ENCODE measurements around the gene ITGAD. TPM values are rescaled to one million over a fixed set of nuclear protein-coding genes. Genes with fewer than 3 reads are reported as not detected.

ITGAD gene
- total RNA-seq, 3 donors from 2014 or later, result 0.16 to 0.44 TPM; not detected in 1

DNA sequence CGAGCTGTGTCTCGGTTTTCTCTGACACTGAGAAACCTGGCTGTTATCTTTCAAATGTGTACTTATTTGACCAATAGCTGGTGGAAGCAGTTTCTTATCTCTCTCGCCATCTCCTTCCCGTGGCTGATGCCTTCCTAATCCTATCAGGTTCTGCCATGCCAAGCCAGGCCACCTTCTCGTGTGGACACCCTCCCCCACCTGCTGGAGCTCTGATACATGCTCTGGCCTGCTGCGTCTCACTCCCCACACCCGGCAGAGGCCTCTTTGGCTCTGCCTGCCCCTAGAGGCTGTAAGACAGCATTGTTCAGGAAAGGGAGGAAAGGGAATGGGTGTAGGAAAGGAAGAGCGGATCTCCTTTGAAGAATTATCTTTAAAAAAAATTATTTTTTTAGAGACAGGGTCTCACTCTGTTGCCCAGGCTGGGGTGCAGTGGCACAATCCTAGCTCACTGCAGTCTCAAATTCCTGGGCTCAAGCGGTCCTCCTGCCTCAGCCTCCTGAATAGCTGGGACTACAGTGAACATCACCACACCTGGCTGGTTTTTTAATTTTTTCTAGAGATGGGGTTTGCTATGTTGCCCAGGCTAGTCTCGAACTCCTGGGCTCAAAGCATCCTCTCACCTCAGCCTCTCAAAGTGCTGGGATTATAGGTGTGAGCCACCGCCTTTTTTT, 58.7 kb downstream of the ITGAD start:
- peak overlapping the region; percentile 22 to 61 for H3K27ac ChIP-seq

DNA sequence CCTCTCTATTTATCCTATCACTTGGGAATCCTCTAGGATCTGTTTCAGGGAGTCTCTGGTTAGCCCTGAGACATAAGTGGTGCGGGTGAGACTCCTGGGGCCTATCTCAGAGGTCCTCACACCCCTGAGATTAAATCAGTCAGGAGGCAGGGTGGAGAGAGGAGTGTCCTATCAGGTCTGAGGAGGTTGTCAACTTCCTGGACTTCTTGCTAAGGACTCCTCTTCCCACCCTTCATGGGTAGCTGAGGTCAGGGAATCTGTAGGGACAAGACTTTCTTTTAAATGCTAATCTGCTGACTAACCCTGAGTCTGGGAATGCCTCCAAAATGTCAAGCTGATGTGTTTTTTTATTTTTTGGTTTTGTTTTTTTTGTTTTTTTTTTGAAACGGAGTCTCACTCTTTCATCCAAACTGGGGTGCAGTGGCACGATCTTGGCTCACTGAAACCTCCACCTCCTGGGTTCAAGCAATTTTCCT, 59.5 kb downstream of the ITGAD start:
- TF ChIP-seq POLR2AphosphoS5 (IDR thresholded peaks at IDR 0.05), result peak in 1 of 3 donors; percentile 10
- TF ChIP-seq, protein P1, sequence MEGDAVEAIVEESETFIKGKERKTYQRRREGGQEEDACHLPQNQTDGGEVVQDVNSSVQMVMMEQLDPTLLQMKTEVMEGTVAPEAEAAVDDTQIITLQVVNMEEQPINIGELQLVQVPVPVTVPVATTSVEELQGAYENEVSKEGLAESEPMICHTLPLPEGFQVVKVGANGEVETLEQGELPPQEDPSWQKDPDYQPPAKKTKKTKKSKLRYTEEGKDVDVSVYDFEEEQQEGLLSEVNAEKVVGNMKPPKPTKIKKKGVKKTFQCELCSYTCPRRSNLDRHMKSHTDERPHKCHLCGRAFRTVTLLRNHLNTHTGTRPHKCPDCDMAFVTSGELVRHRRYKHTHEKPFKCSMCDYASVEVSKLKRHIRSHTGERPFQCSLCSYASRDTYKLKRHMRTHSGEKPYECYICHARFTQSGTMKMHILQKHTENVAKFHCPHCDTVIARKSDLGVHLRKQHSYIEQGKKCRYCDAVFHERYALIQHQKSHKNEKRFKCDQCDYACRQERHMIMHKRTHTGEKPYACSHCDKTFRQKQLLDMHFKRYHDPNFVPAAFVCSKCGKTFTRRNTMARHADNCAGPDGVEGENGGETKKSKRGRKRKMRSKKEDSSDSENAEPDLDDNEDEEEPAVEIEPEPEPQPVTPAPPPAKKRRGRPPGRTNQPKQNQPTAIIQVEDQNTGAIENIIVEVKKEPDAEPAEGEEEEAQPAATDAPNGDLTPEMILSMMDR (IDR thresholded peaks at IDR 0.05), result no peak
- H3K4me3 ChIP-seq, result no peak overlapping the region
- intact Hi-C loops (cut with DNase I; ENCODE audit: low total_unique reads), result no loop called here
- peak overlapping the region; percentile 61 to 85 for H3K27ac ChIP-seq
- no peaks in the 10 kb centered on the region for H3K27me3 ChIP-seq
- no peak for DNase-seq (ENCODE audit: low spot score in 2 of 2)
- H3K36me3 ChIP-seq, result no peaks in the 10 kb centered on the region
- peaks cover under 1 to 25% of the 10 kb centered on the region in 2 donors for H3K4me1 ChIP-seq
- no peaks in the 10 kb centered on the region for H3K9me3 ChIP-seq

More for the DNA sequence above, 58.7 kb downstream of the ITGAD start:
- no peak for TF ChIP-seq POLR2A (IDR thresholded peaks at IDR 0.05)
- no peak for TF ChIP-seq POLR2AphosphoS5 (IDR thresholded peaks at IDR 0.05)
- TF ChIP-seq, protein P1 (IDR thresholded peaks at IDR 0.05), result peak in 2 of 3 donors; percentile 36 to 53
- Histone ChIP-seq H3K4me3 (no peak overlapping the region), H3K9me3 (no peaks in the 10 kb centered on the region), H3K36me3 (no peaks in the 10 kb centered on the region), H3K4me1 (peaks cover 0 to 18% of the 10 kb centered on the region in 2 donors), H3K27me3 (no peaks in the 10 kb centered on the region)
- intact Hi-C loops (cut with DNase I; ENCODE audit: low total_unique reads), result no loop called here
- DNase-seq (ENCODE audit: low spot score in 2 of 2), result no peak

DNA sequence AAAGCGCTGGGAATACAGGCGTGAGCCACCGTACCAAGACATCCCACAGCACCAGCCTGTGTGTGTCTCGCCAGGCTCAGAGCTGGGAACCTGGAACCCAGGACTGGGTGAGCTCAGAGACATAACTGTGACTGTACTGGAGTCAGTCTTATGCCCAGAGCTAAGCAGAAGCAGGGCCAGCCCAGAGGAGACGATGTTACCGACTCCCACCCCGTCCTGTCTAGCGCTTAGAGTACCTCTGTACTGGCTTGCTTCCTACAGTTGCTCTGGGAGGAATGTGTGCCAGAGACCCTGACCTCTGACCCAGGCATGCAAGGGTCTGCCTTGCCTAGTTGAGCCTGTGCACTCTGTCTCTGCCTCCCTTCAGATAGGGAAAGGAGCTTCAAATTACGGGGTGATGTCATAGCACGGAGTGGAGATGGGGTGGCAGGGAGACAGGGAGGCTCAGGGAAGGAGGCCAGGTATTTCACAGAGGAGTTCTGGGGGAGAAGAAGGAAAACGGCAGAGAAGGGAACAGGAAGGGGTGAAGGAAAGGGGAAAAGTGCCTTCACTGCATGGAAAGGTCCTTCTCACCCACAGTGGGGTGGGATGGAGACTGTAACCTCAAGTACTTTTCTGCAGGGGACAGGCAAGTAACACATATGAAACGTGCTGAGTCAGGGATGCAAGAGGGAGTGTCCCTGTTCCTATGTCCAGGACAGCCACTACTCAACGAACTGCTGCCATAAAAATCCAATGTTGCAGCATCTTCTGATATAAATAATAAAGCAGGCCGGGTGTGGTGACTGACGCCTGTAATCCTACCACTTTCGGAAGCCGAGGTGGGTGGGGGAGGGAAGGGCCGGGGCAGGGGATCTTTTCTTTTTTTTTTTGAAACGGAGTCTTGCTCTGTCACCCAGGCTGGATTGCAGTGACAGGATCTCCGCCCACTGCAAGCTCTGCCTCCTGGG, 60.4 kb downstream of the ITGAD start:
- intact Hi-C loops (cut with DNase I; ENCODE audit: low total_unique reads), result no loop called here
- Histone ChIP-seq H3K36me3 (no peaks in the 10 kb centered on the region), H3K9me3 (no peaks in the 10 kb centered on the region), H3K4me3 (no peak overlapping the region), H3K27ac (peak overlapping the region; percentile 61 to 77), H3K4me1 (peaks cover 5 to 28% of the 10 kb centered on the region in 2 donors), H3K27me3 (no peaks in the 10 kb centered on the region)
- TF ChIP-seq POLR2A (IDR thresholded peaks at IDR 0.05) (no peak), POLR2AphosphoS5 (IDR thresholded peaks at IDR 0.05) (no peak)
- TF ChIP-seq, protein P1 (IDR thresholded peaks at IDR 0.05), result no peak
- DNase-seq (ENCODE audit: low spot score in 2 of 2), result no peak

DNA sequence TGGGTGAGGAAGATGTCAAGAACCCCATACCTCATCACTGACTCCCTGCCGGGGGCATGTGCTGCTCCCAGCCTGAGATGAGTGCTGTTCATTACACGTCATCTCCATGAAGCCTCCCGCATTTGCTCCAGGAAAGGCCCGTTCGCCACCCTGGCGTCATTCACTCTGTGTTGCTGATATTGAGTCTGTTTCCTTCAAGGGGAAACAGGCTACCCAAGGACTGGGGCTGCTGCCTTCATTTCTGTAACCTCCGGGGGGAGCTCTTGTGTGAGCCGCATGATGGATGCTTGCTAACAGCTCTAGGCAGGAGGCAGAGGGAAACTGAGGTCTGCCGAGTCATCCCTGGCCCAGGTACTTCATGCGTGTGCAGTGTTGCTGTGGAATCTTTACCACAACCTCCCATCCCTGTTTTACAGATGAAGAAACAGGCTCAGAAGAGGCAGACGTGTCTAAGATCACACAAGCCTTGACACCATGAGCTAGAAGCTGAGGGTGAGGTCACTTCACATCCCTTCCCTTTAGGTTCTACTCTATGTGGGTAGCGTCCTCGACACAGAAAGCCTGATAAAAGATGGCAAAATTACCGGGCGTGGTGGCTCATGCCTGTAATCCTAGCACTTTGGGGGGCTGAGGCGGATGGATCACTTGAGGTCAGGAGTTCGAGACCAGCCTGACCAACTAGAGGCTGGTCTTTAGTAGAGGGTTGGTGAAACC, 62.6 kb downstream of the ITGAD start:
- intact Hi-C loops (cut with DNase I; ENCODE audit: low total_unique reads), result no loop called here
- no peaks in the 10 kb centered on the region for H3K36me3 ChIP-seq
- no peaks in the 10 kb centered on the region for H3K27me3 ChIP-seq
- no peak for DNase-seq (ENCODE audit: low spot score in 2 of 2)
- H3K4me3 ChIP-seq, result no peak overlapping the region
- H3K4me1 ChIP-seq, result peaks cover 5 to 28% of the 10 kb centered on the region in 2 donors
- TF ChIP-seq POLR2AphosphoS5 (IDR thresholded peaks at IDR 0.05), result no peak
- TF ChIP-seq POLR2A (IDR thresholded peaks at IDR 0.05), result no peak
- TF ChIP-seq, protein P1 (IDR thresholded peaks at IDR 0.05), result no peak
- H3K27ac ChIP-seq, result no peak overlapping the region
- no peaks in the 10 kb centered on the region for H3K9me3 ChIP-seq

Data from breast epithelium (tissue), 4 donors.